OCI-LY7 (cell line): ENCODE results near the gene E4F1. TPM values are rescaled to one million over a fixed set of nuclear protein-coding genes. Genes with fewer than 3 reads are reported as not detected.

ENCODE experiments used
- BruUV-seq: library from RNA; stranded (reverse); fragments of 400-500 nt; replicated peaks from 2 replicates; lab custom pipeline; 2021; lab: Mats Ljungman, UMichigan
- CTCF ChIA-PET: fragments of 300-600 bp; sonication (Branson Sonifier 250); formaldehyde crosslinking; loops from one replicate; lab custom pipeline; 2022; ENCODE audit warnings: antibody characterized with exemption; ENCODE audit not compliant: unreplicated experiment; lab: Charles Lee
- POLR2A ChIA-PET: fragments of 300-600 bp; sonication (Branson Sonifier 250); formaldehyde crosslinking; loops from one replicate; lab custom pipeline; 2022; ENCODE audit warnings: antibody characterized with exemption; lab: Charles Lee
- DNase-seq: peaks from one replicate; pipeline ENCODE4 v3.0.0-alpha.2; 2015; ENCODE audit warnings: low spot score
- H2AFZ ChIP-seq: fragments of 200-600 bp; sonication (generic), shearing (Covaris generic); 2 replicates; pipeline ENCODE4 v1.6.1; 2014; ENCODE audit warnings: mild to moderate bottlenecking, antibody characterized with exemption, low read length, moderate library complexity
- H3K27ac ChIP-seq: fragments of 200-600 bp; sonication (generic); 2 replicates; pipeline ENCODE4 v1.5.1; 2014; ENCODE audit warnings: mixed run types, low read depth, mild to moderate bottlenecking, moderate library complexity, low read length, inconsistent platforms; ENCODE audit not compliant: poor library complexity, severe bottlenecking
- H3K36me3 ChIP-seq: fragments of 200-600 bp; sonication (generic); 2 replicates; pipeline ENCODE4 v1.6.1; 2014; ENCODE audit warnings: mild to moderate bottlenecking, antibody characterized with exemption, low read length, moderate library complexity, mixed read lengths; ENCODE audit not compliant: insufficient read depth
- H3K4me1 ChIP-seq: fragments of 200-600 bp; sonication (generic); 2 replicates; pipeline ENCODE4 v1.5.1; 2014; ENCODE audit warnings: mild to moderate bottlenecking, low read length; ENCODE audit not compliant: insufficient read depth, poor library complexity, severe bottlenecking
- H3K4me2 ChIP-seq: fragments of 200-600 bp; sonication (generic); 2 replicates; pipeline ENCODE4 v1.6.1; 2014; ENCODE audit warnings: mild to moderate bottlenecking, low read length
- H3K4me3 ChIP-seq: fragments of 200-600 bp; sonication (generic); 2 replicates; pipeline ENCODE4 v1.5.1; 2014; ENCODE audit warnings: mild to moderate bottlenecking, low read depth, low read length; ENCODE audit not compliant: poor library complexity, severe bottlenecking
- H3K79me2 ChIP-seq: fragments of 200-600 bp; sonication (generic); 2 replicates; pipeline ENCODE4 v1.6.1; 2016; ENCODE audit warnings: low read depth, mild to moderate bottlenecking, low read length, moderate library complexity, mixed read lengths; ENCODE audit not compliant: insufficient read depth
- H3K9me2 ChIP-seq: fragments of 200-600 bp; sonication (generic); 2 replicates; pipeline ENCODE4 v1.6.1; 2016; ENCODE audit warnings: mild to moderate bottlenecking, low read length, mixed read lengths; ENCODE audit not compliant: insufficient read depth
- H3K9me3 ChIP-seq: fragments of 200-600 bp; sonication (generic); 2 replicates; pipeline ENCODE4 v1.6.1; 2014; ENCODE audit warnings: mild to moderate bottlenecking, mixed run types, low read length, mixed read lengths
- H4K20me1 ChIP-seq: fragments of 200-600 bp; sonication (generic); 2 replicates; pipeline ENCODE4 v1.6.1; 2014; ENCODE audit warnings: mild to moderate bottlenecking, antibody characterized with exemption, low read length, moderate library complexity, mixed read lengths; ENCODE audit not compliant: insufficient read depth
- CTCF ChIP-seq: fragments of 200-600 bp; sonication (generic); conservative IDR thresholded peaks from 2 replicates; pipeline ENCODE4 v1.5.1; 2014; ENCODE audit warnings: mild to moderate bottlenecking, antibody characterized with exemption, low read length, moderate library complexity, mixed read lengths
- EZH2phosphoT487 ChIP-seq: fragments of 200-600 bp; sonication (generic); IDR thresholded peaks from 2 replicates; pipeline ENCODE4 v1.6.1; 2018; ENCODE audit warnings: low read depth, borderline replicate concordance, mild to moderate bottlenecking, mixed run types, antibody characterized with exemption, low read length, moderate library complexity, mixed read lengths
- intact Hi-C: fragments of 100-400 bp; cut with micrococcal nuclease; formaldehyde crosslinking; loops from one replicate; pipeline ENCODE4 v1.10.0; 2022; ENCODE audit not compliant: unreplicated experiment
- total RNA-seq, 2 experiments: library from RNA; depleted of rRNA in 1 of 2; stranded (reverse); fragments of >200 nt in 1 of 2; shearing (Covaris generic) in 1 of 2; gene quantifications; 2 replicates each; pipeline ENCODE4 v1.2.3, GENCODE V29; 2014 to 2022

Gene E4F1
- total RNA-seq, 2 experiments from 2014 or later = 42.3 to 59.6 TPM

- Histone ChIP-seq H3K4me1 (no peaks in the 10 kb centered on the region), H3K4me2 (no peak within 1 kb of the TSS), H3K79me2 (no peaks in the 10 kb centered on the region), H4K20me1 (no peaks in the 10 kb centered on the region), H3K9me3 (no peaks in the 10 kb centered on the region), H3K36me3 (no peaks in the 10 kb centered on the region), H2AFZ (no peak within 1 kb of the TSS), H3K9me2 (no peaks in the 10 kb centered on the region), H3K27ac (no peak within 1 kb of the TSS), H3K4me3 (no peak within 1 kb of the TSS)
- intact Hi-C loops = no loop called here
- TF ChIP-seq EZH2phosphoT487 (no peak), CTCF (no peak)
- BruUV-seq = no TSS peak
- ChIA-PET POLR2A (no interaction called here), CTCF (no interaction called here)
- DNase-seq = no peak
Measured at GRCh38 chr16:2196162-2196980, 27.0 kb upstream of the E4F1 start, which contains the start of gene CASKIN1. Gene CASKIN1 (minus strand): TSS chr16:2196605. CDS start chr16:2196432, 173 bp downstream.

GRCh38 chr16:2196981-2197511, 26.3 kb upstream of the E4F1 start:
- H3K9me3 ChIP-seq = no peaks in the 10 kb centered on the region
- TF ChIP-seq CTCF (no peak), EZH2phosphoT487 (no peak)
- no peak overlapping the region for H3K27ac ChIP-seq
- H3K4me1 ChIP-seq = no peaks in the 10 kb centered on the region
- H2AFZ ChIP-seq = no peak overlapping the region
- no TSS peak for BruUV-seq
- ChIA-PET POLR2A (interaction anchor here (0.7 kb wide), 1 partner anchor 9 kb away, joined by 3 read pairs; no protein-coding TSS in a partner anchor), CTCF (no interaction called here)
- no peaks in the 10 kb centered on the region for H3K9me2 ChIP-seq
- H3K36me3 ChIP-seq = no peaks in the 10 kb centered on the region
- no peaks in the 10 kb centered on the region for H3K79me2 ChIP-seq
- intact Hi-C loops = no loop called here
- H3K4me3 ChIP-seq = no peak overlapping the region
- DNase-seq = no peak
- no peak overlapping the region for H3K4me2 ChIP-seq
- H4K20me1 ChIP-seq = no peaks in the 10 kb centered on the region

GRCh38 chr16:2197765-2198164, 25.6 kb upstream of the E4F1 start:
- Histone ChIP-seq H3K9me3 (no peaks in the 10 kb centered on the region), H3K36me3 (no peaks in the 10 kb centered on the region), H3K4me1 (no peaks in the 10 kb centered on the region), H3K4me2 (no peak overlapping the region), H4K20me1 (no peaks in the 10 kb centered on the region), H3K79me2 (no peaks in the 10 kb centered on the region), H3K27ac (no peak overlapping the region), H3K4me3 (no peak overlapping the region), H2AFZ (no peak overlapping the region), H3K9me2 (no peaks in the 10 kb centered on the region)
- BruUV-seq = no TSS peak
- DNase-seq = no peak
- POLR2A ChIA-PET = interaction anchor here (0.7 kb wide), 1 partner anchor 10 kb away, joined by 3 read pairs; no protein-coding TSS in a partner anchor
- intact Hi-C loops = no loop called here
- TF ChIP-seq EZH2phosphoT487 (no peak), CTCF (no peak)
- CTCF ChIA-PET = no interaction called here
